GM23248 (cell line): Measurements from ENCODE around the gene AOPEP. TPM values are rescaled to one million over a fixed set of nuclear protein-coding genes. Genes with fewer than 3 reads are reported as not detected.

Experiments
- DNase-seq: peaks from one replicate; pipeline ENCODE4 v3.0.0-alpha.2; 2015
- H2AFZ ChIP-seq: fragments of 200-600 bp; sonication (generic); 2 replicates; pipeline ENCODE4 v1.6.1; 2016; ENCODE audit warnings: antibody characterized with exemption
- H3F3A ChIP-seq: fragments of 200-600 bp; sonication (generic); 2 replicates; pipeline ENCODE4 v1.6.1; 2016; ENCODE audit warnings: mild to moderate bottlenecking, antibody characterized with exemption, mixed run types; ENCODE audit not compliant: insufficient read depth
- H3K27ac ChIP-seq: fragments of 200-600 bp; sonication (generic); 2 replicates; pipeline ENCODE4 v1.5.1; 2016; ENCODE audit warnings: mild to moderate bottlenecking
- H3K27me3 ChIP-seq: fragments of 200-600 bp; sonication (generic); replicated peaks from 2 replicates; pipeline ENCODE4 v1.6.1; 2016; ENCODE audit warnings: mild to moderate bottlenecking; ENCODE audit not compliant: insufficient read depth
- H3K36me3 ChIP-seq: fragments of 200-600 bp; sonication (generic); 2 replicates; pipeline ENCODE4 v1.6.1; 2016; ENCODE audit warnings: low read depth, mild to moderate bottlenecking
- H3K4me1 ChIP-seq: fragments of 200-600 bp; sonication (generic); 2 replicates; pipeline ENCODE4 v1.6.1; 2016; ENCODE audit warnings: mild to moderate bottlenecking; ENCODE audit not compliant: insufficient read depth
- H3K4me2 ChIP-seq: fragments of 200-600 bp; sonication (generic); one replicate; pipeline ENCODE4 v1.6.1; 2016; ENCODE audit warnings: mild to moderate bottlenecking; ENCODE audit not compliant: unreplicated experiment
- H3K4me3 ChIP-seq: fragments of 200-600 bp; sonication (generic); 2 replicates; pipeline ENCODE4 v1.5.1; 2016; ENCODE audit warnings: mild to moderate bottlenecking
- H3K79me2 ChIP-seq: fragments of 200-600 bp; sonication (generic); 2 replicates; pipeline ENCODE4 v1.6.1; 2016; ENCODE audit warnings: mild to moderate bottlenecking; ENCODE audit not compliant: insufficient read depth
- H3K9ac ChIP-seq: fragments of 200-600 bp; sonication (generic); 2 replicates; pipeline ENCODE4 v1.6.1; 2016; ENCODE audit warnings: mild to moderate bottlenecking
- H3K9me2 ChIP-seq: fragments of 200-600 bp; sonication (generic); 2 replicates; pipeline ENCODE4 v1.6.1; 2016; ENCODE audit warnings: mixed run types, mild to moderate bottlenecking, moderate library complexity; ENCODE audit not compliant: insufficient read depth
- H3K9me3 ChIP-seq: fragments of 200-600 bp; sonication (generic); one replicate; pipeline ENCODE4 v1.6.1; 2017; ENCODE audit warnings: low read depth
- H4K20me1 ChIP-seq: fragments of 200-600 bp; sonication (generic); 2 replicates; pipeline ENCODE4 v1.6.0; 2016; ENCODE audit not compliant: insufficient read depth
- EZH2 ChIP-seq: fragments of 200-600 bp; sonication (generic); IDR thresholded peaks from 2 replicates; pipeline ENCODE4 v1.6.1; 2018; ENCODE audit warnings: antibody characterized with exemption, mild to moderate bottlenecking; ENCODE audit not compliant: insufficient read depth, poor library complexity, severe bottlenecking
- EZH2phosphoT487 ChIP-seq: fragments of 200-600 bp; sonication (generic); IDR thresholded peaks from 2 replicates; pipeline ENCODE4 v1.6.1; 2018; ENCODE audit warnings: antibody characterized with exemption, moderate library complexity, mild to moderate bottlenecking, low read depth; ENCODE audit not compliant: insufficient read depth
- WGBS, 2 experiments: methylation state at CpG; one replicate each; pipeline ENCODE4 v1.1.6; 2015 to 2017; ENCODE audit warnings: low lambda C conversion rate in 2 of 2, low coverage in 1 of 2; ENCODE audit errors: missing lambda C conversion rate in 2 of 2; 5-methylcytosine and 5-hydroxymethylcytosine counted together
- in situ Hi-C: fragments of 300-500 bp; cut with MboI; formaldehyde crosslinking; loops from 2 replicates; pipeline ENCODE4 v1.15.0; 2020
- polyA plus RNA-seq: library from polyadenylated mRNA; unstranded; fragments of >200 nt; fragmentation: Nextera tagmentation; extraction: Ambion mirVana; gene quantifications from 2 replicates; pipeline ENCODE4 v1.2.1, GENCODE V29; 2016
- total RNA-seq: library from RNA; depleted of rRNA; stranded (reverse); fragments of >200 nt; shearing (Covaris generic); gene quantifications from 2 replicates; pipeline ENCODE4 v1.2.3, GENCODE V29; 2014

Gene AOPEP
- total and polyA plus RNA-seq, 2 experiments from 2014 or later, result 90.0 to 120 TPM

DNA sequence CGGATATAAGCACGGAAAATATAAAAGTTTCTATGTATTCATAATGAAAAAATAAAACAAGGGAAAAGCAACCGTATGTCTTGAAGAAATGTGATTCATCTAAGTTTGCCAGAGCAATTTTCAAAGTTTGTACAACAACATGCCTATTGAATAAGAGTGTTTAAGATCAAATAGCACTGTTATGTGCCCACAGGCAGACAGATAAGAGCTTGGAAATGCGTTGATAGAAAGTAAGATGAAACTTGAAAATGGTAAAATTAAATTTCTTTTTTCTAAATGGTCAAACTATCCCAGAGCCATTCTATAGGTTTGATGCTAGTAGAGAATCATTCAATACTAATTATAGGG, 401.7 kb downstream of the AOPEP start:
- H3F3A ChIP-seq, result no peaks in the 10 kb centered on the region
- WGBS, 2 experiments, result 50 to 54% methylated on average over 4 of the region's 4 CpGs
- DNase-seq, result no peak
- no peaks in the 10 kb centered on the region for H4K20me1 ChIP-seq
- no peaks in the 10 kb centered on the region for H3K9me2 ChIP-seq
- H3K4me1 ChIP-seq, result 0 out of 2 replicates have a peak, but pooled peaks cover 3% of the 10 kb centered on the region
- no peak overlapping the region for H3K27ac ChIP-seq
- H3K4me2 ChIP-seq, result no peak overlapping the region
- H3K79me2 ChIP-seq, result no peaks in the 10 kb centered on the region
- H3K4me3 ChIP-seq, result no peak overlapping the region
- no peaks in the 10 kb centered on the region for H3K27me3 ChIP-seq
- no peak for TF ChIP-seq EZH2phosphoT487
- no peak for TF ChIP-seq EZH2
- H3K36me3 ChIP-seq, result no peaks in the 10 kb centered on the region
- no peaks in the 10 kb centered on the region for H3K9me3 ChIP-seq
- in situ Hi-C loops, result loop anchor here (10.0 kb wide), 1 partner anchor 443 kb away; no protein-coding TSS in a partner anchor
- H3K9ac ChIP-seq, result no peak overlapping the region
- no peak overlapping the region for H2AFZ ChIP-seq

DNA sequence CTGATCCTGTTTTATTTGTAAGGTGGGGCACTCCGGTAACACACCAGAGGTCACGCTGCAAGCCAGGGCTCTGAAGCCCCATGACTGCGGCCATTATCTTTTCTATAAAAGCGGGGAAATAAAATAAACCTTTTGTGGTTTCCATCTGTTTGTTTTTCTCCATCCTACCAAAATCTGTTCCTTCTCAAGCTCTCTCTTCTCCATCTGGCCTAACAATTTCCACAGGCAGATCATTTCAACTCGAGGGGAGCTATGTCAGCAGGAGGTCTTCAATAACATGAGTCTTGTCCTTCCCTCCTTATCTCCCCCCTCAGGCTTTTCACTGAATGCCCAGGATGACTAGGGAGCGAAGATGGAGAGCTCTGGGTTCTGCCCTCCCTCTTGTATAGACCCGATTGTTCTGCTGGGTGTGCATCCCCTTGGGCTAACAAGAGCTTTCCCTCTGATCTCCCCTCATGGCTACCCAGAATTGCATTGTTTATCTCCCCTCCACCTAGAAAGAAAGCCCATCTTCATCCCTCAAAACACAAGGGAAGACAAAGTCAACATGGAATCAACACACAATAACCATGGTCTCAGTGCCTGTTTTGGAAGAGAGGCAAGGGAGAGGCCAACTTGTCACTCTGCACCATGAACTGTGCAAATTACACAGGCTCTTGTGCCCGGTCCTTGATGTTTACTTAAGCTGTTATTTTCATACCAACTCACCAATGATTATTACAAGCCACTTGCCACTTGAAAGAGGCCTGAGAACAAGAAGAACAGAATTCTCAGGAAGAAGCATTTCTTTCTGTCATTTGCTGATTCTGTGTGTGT, 403.2 kb downstream of the AOPEP start:
- H3K9ac ChIP-seq, result no peak overlapping the region
- no peak overlapping the region for H3K4me2 ChIP-seq
- no peak overlapping the region for H2AFZ ChIP-seq
- in situ Hi-C loops, result loop anchor here (10.0 kb wide), 1 partner anchor 445 kb away; no protein-coding TSS in a partner anchor
- H4K20me1 ChIP-seq, result no peaks in the 10 kb centered on the region
- H3K79me2 ChIP-seq, result no peaks in the 10 kb centered on the region
- TF ChIP-seq EZH2phosphoT487 (no peak), EZH2 (no peak)
- no peaks in the 10 kb centered on the region for H3K27me3 ChIP-seq
- no peaks in the 10 kb centered on the region for H3K36me3 ChIP-seq
- H3K9me2 ChIP-seq, result no peaks in the 10 kb centered on the region
- 0 out of 2 replicates have a peak, but pooled peaks cover 3% of the 10 kb centered on the region for H3K4me1 ChIP-seq
- no peak overlapping the region for H3K27ac ChIP-seq
- H3F3A ChIP-seq, result no peaks in the 10 kb centered on the region
- H3K4me3 ChIP-seq, result no peak overlapping the region
- WGBS, 2 experiments, result 87 to 88% methylated on average over 8 of the region's 8 CpGs
- no peak for DNase-seq
- H3K9me3 ChIP-seq, result no peaks in the 10 kb centered on the region

DNA sequence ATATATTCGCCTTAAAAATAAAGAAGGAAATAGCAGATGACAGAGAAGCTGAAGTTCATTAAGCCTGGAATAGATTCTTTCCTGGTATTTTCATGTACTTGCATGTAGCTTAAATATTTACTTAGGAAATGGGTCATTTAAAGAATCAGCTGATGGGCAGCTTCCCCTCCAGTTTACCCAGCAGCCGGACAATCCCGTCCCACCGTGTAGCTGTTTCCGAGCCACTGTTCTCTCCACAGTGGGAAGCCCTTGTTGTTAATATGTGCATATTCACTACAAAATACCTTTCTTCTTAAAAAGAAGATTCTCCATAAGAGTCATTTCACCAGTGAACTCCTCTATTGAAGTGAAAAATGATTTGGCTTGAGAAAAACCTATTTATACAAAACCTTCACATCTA, 404.0 kb downstream of the AOPEP start:
- H3K36me3 ChIP-seq, result no peaks in the 10 kb centered on the region
- H3K79me2 ChIP-seq, result no peaks in the 10 kb centered on the region
- H2AFZ ChIP-seq, result no peak overlapping the region
- no peaks in the 10 kb centered on the region for H3K27me3 ChIP-seq
- in situ Hi-C loops, result no loop called here
- H3K9me3 ChIP-seq, result no peaks in the 10 kb centered on the region
- DNase-seq, result no peak
- WGBS, 2 experiments, result 84 to 88% methylated on average over 5 of the region's 5 CpGs
- no peak overlapping the region for H3K27ac ChIP-seq
- H4K20me1 ChIP-seq, result no peaks in the 10 kb centered on the region
- no peak overlapping the region for H3K9ac ChIP-seq
- H3K4me2 ChIP-seq, result no peak overlapping the region
- no peaks in the 10 kb centered on the region for H3F3A ChIP-seq
- H3K9me2 ChIP-seq, result no peaks in the 10 kb centered on the region
- TF ChIP-seq EZH2phosphoT487 (no peak), EZH2 (no peak)
- no peak overlapping the region for H3K4me3 ChIP-seq
- 0 out of 2 replicates have a peak, but pooled peaks cover 3% of the 10 kb centered on the region for H3K4me1 ChIP-seq

DNA sequence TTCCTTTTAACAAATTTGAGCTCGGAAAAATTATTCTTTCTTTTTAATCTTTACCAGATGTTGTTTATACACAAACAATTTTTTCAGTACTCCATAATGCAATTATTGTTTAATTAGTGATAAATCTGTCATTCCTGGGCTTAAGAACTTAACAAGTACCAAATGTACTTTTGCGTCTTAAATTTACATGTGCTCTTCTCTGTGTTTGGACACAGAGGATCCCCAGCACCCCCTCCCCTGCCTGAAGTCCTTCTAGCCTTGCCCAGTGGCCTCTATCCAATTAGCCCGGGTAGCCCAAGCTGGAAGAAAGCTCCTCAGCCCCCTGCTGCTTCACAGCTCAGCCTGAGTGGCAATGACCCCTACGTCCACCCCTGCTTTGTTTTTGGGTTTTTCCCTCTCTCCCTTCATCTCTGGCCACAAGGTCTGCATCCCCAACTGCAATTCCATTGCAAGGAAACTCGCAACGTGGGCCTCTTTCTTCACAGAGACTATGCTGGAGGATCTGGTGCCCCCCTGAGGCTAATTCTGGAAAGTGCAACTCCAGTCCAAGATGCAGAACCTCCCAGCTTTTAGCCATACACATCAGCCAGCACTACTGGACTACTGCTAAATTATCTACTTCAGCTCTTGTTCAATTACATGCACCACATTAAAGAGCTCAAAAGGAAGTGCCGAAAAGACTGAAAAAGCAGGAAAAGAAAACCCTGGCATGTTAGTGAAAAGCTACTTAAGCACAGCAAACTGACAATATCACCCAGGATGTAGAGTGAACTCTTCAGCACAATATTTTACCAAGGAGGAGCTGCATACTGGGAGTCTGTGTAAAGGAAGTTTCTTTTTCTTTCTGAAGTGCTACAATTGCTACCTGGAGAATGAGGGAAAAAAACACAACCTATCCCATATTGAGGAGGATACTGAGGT, 404.8 kb downstream of the AOPEP start:
- WGBS, 2 experiments, result 5 to 8% methylated on average over 7 of the region's 7 CpGs
- H3K4me2 ChIP-seq, result peak overlapping the region; percentile 43
- in situ Hi-C loops, result no loop called here

More for the DNA sequence above, 404.8 kb downstream of the AOPEP start:
- Histone ChIP-seq H3K27me3 (no peaks in the 10 kb centered on the region), H4K20me1 (no peaks in the 10 kb centered on the region), H3K9me3 (no peaks in the 10 kb centered on the region), H3K27ac (no peak overlapping the region), H3K9me2 (no peaks in the 10 kb centered on the region), H3K9ac (no peak overlapping the region), H3F3A (no peaks in the 10 kb centered on the region), H2AFZ (peak overlapping the region; percentile 57), H3K4me3 (no peak overlapping the region), H3K4me1 (0 out of 2 replicates have a peak, but pooled peaks cover 3% of the 10 kb centered on the region), H3K36me3 (no peaks in the 10 kb centered on the region), H3K79me2 (no peaks in the 10 kb centered on the region)
- TF ChIP-seq EZH2, result no peak
- no peak for TF ChIP-seq EZH2phosphoT487
- DNase-seq, result peak; percentile 82
